ENCODE data around the gene PCDHAC1.

DNA sequence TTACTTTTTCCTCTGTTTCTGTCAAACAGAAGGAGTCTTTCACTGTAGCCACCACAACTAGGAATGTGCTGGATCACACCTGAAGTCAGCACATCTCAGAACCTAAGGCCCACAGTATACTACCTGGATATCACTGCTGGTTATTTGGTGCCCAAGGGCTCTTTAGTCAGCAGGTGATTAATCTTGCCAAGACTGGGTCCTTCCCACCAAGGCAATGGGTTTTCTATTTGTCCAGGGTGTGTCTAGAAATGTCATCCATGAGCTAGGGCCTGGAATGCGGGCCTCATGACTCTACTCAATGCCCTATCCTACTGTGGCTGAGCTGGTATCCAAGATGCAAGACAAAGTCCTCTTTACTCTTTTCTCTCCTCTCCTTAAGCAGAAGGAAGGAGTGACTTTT lies 9.8 kb upstream of the PCDHAC1 start:
- TF ChIP-seq, protein P1, sequence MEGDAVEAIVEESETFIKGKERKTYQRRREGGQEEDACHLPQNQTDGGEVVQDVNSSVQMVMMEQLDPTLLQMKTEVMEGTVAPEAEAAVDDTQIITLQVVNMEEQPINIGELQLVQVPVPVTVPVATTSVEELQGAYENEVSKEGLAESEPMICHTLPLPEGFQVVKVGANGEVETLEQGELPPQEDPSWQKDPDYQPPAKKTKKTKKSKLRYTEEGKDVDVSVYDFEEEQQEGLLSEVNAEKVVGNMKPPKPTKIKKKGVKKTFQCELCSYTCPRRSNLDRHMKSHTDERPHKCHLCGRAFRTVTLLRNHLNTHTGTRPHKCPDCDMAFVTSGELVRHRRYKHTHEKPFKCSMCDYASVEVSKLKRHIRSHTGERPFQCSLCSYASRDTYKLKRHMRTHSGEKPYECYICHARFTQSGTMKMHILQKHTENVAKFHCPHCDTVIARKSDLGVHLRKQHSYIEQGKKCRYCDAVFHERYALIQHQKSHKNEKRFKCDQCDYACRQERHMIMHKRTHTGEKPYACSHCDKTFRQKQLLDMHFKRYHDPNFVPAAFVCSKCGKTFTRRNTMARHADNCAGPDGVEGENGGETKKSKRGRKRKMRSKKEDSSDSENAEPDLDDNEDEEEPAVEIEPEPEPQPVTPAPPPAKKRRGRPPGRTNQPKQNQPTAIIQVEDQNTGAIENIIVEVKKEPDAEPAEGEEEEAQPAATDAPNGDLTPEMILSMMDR (IDR thresholded peaks at IDR 0.05; ENCODE audit: borderline replicate concordance, extremely low read depth, low read length, poor library complexity, severe bottlenecking), result no peak
- TF ChIP-seq EZH2 (IDR thresholded peaks at IDR 0.05; ENCODE audit: borderline replicate concordance, low read depth, low read length, severe bottlenecking), result no peak
